HCT116 (cell line): ENCODE data around the gene RPTOR. TPM values are rescaled to one million over a fixed set of nuclear protein-coding genes. Genes with fewer than 3 reads are reported as not detected.

ENCODE experiments used
- ATAC-seq: fragments of 200-7000 bp; cut with Tn5 transposase; 2 replicates; pipeline ENCODE4 v1.9.1; 2020; ENCODE audit warnings: mild to moderate bottlenecking, moderate library complexity
- BruUV-seq: library from RNA; stranded (reverse); fragments of 400-500 nt; replicated peaks from 2 replicates; lab custom pipeline; 2021; lab: Mats Ljungman, UMichigan
- CTCF ChIA-PET: fragments of 300-600 bp; sonication (Branson Sonifier 250); formaldehyde crosslinking; loops from one replicate; lab custom pipeline; 2021; ENCODE audit warnings: antibody characterized with exemption; lab: Charles Lee
- POLR2A ChIA-PET: fragments of 300-600, 350-600 bp; sonication (Branson Sonifier 250); formaldehyde crosslinking; loops from one replicate; lab custom pipeline; 2021; ENCODE audit warnings: antibody characterized with exemption; lab: Charles Lee
- RAD21 ChIA-PET, 2 experiments: fragments of 300-600 bp; sonication (Branson Sonifier 250); formaldehyde crosslinking; loops; one replicate each; lab custom pipeline; 2023; ENCODE audit warnings: low total read pairs in 2 of 2; ENCODE audit not compliant: uncharacterized antibody in 2 of 2, unreplicated experiment in 2 of 2, low non-redundant PET in 1 of 2; lab: Charles Lee
- DNase-seq: peaks from one replicate; pipeline ENCODE4 v3.0.0-alpha.2; 2010; ENCODE audit warnings: low read depth, low spot score
- H2AFZ ChIP-seq: fragments of 200-600 bp; shearing (Covaris generic), sonication (generic); 2 replicates; pipeline ENCODE4 v1.6.1; 2017; ENCODE audit warnings: low read depth, mixed run types, mixed read lengths, antibody characterized with exemption, low read length; ENCODE audit not compliant: poor library complexity, severe bottlenecking
- H3K27ac ChIP-seq: 2 replicates; pipeline ENCODE4 v1.5.1; 2012; ENCODE audit warnings: low read depth, low read length
- H3K27me3 ChIP-seq: fragments of 200-600 bp; sonication (generic); 2 replicates; pipeline ENCODE4 v1.6.1; 2016; ENCODE audit warnings: mixed run types, low read length, mixed read lengths; ENCODE audit not compliant: insufficient read depth
- H3K36me3 ChIP-seq, 2 experiments: fragments of 200-500 bp in 1 of 2; fragments of 200-600 bp in 1 of 2; sonication (Bioruptor generic) in 1 of 2; sonication (generic) in 1 of 2; 2 replicates each; pipeline versions ENCODE4 v1.5.1 to v1.6.1; 2014 to 2016; ENCODE audit warnings: low read length in 2 of 2, inconsistent platforms in 1 of 2, mixed read lengths in 1 of 2, mixed run types in 1 of 2; ENCODE audit not compliant: insufficient read depth in 2 of 2, control insufficient read depth in 1 of 2
- H3K4me1 ChIP-seq, 2 experiments: fragments of 200-600 bp in 1 of 2; sonication (generic) in 1 of 2; 2 replicates each; pipeline versions ENCODE4 v1.5.1 to v1.6.1; 2012 to 2017; ENCODE audit warnings: low read length in 2 of 2, inconsistent platforms in 1 of 2, mild to moderate bottlenecking in 1 of 2, mixed read lengths in 1 of 2, mixed run types in 1 of 2, moderate library complexity in 1 of 2; ENCODE audit not compliant: insufficient read depth in 2 of 2, control insufficient read depth in 1 of 2
- H3K4me2 ChIP-seq: fragments of 200-600 bp; sonication (generic); 2 replicates; pipeline ENCODE4 v1.6.1; 2017; ENCODE audit warnings: mixed run types, low read length, mixed read lengths
- H3K4me3 ChIP-seq, 2 experiments: fragments of 200-600 bp in 1 of 2; sonication (generic) in 1 of 2; replicated peaks in 1 of 2; 2 replicates each; pipeline ENCODE4 v1.5.1; 2011 to 2016; ENCODE audit warnings: low read length in 2 of 2, control low read depth in 1 of 2, low read depth in 1 of 2, mild to moderate bottlenecking in 1 of 2, mixed read lengths in 1 of 2, mixed run types in 1 of 2
- H3K79me2 ChIP-seq: fragments of 200-600 bp; sonication (generic); 2 replicates; pipeline ENCODE4 v1.6.1; 2017; ENCODE audit warnings: mild to moderate bottlenecking, mixed run types, low read length, moderate library complexity, mixed read lengths; ENCODE audit not compliant: insufficient read depth
- H3K9ac ChIP-seq: fragments of 200-600 bp; sonication (generic); 2 replicates; pipeline ENCODE4 v1.6.1; 2016; ENCODE audit warnings: low read length, mixed read lengths
- H3K9me2 ChIP-seq: fragments of 200-600 bp; sonication (generic), shearing (Covaris generic); 2 replicates; pipeline ENCODE4 v1.6.1; 2017; ENCODE audit warnings: mixed run types, mild to moderate bottlenecking, moderate library complexity; ENCODE audit not compliant: insufficient read depth
- H3K9me3 ChIP-seq, 2 experiments: fragments of 200-500 bp in 1 of 2; fragments of 200-600 bp in 1 of 2; sonication (Bioruptor generic) in 1 of 2; sonication (generic) in 1 of 2; 2 replicates each; pipeline ENCODE4 v1.6.1; 2014 to 2017; ENCODE audit warnings: low read length in 2 of 2, mixed read lengths in 2 of 2, inconsistent platforms in 1 of 2, low read depth in 1 of 2, mild to moderate bottlenecking in 1 of 2, mixed run types in 1 of 2, moderate library complexity in 1 of 2; ENCODE audit not compliant: control insufficient read depth in 1 of 2, insufficient read depth in 1 of 2
- H4K20me1 ChIP-seq: fragments of 200-600 bp; sonication (generic), shearing (Covaris generic); 2 replicates; pipeline ENCODE4 v1.6.1; 2017; ENCODE audit warnings: mixed run types, mild to moderate bottlenecking, moderate library complexity; ENCODE audit not compliant: insufficient read depth
- CEBPB ChIP-seq: IDR thresholded peaks from 2 replicates; pipeline ENCODE4 v1.6.1; 2012; ENCODE audit warnings: low read depth
- EGR1 ChIP-seq: IDR thresholded peaks from 2 replicates; pipeline ENCODE4 v1.6.1; 2012; ENCODE audit warnings: low read depth
- JUND ChIP-seq: IDR thresholded peaks from 2 replicates; pipeline ENCODE4 v1.6.1; 2012
- MAX ChIP-seq: IDR thresholded peaks from 2 replicates; pipeline ENCODE4 v1.6.1; 2012
- TCF7L2 ChIP-seq: IDR thresholded peaks from 2 replicates; pipeline ENCODE4 v1.7.0; 2011; ENCODE audit warnings: borderline replicate concordance, inconsistent platforms; ENCODE audit not compliant: insufficient read depth, insufficient read length; ENCODE audit errors: extremely low read depth
- ZFX ChIP-seq: fragments of 450-650 bp; IDR thresholded peaks from 2 replicates; pipeline ENCODE4 v1.6.1; 2017
- intact Hi-C: fragments of 100-400 bp; cut with micrococcal nuclease; formaldehyde crosslinking; loops from 2 replicates; pipeline ENCODE4 v1.10.0; 2022
- total RNA-seq: library from RNA; stranded (reverse); gene quantifications from one replicate; pipeline ENCODE4 v1.2.1, GENCODE V29; 2021; ENCODE audit not compliant: unreplicated experiment
- TF ChIP-seq, protein P1 (sequence below): IDR thresholded peaks from 2 replicates; pipeline ENCODE4 v1.6.1; 2012; ENCODE audit warnings: low read depth
- TF ChIP-seq, protein P2 (sequence below): IDR thresholded peaks from 2 replicates; pipeline ENCODE4 v1.6.1; 2012
- TF ChIP-seq, protein P3 (sequence below), 3 experiments: fragments of 200-600 bp in 1 of 3; sonication (generic) in 1 of 3; IDR thresholded peaks in 2 of 3; conservative IDR thresholded peaks in 1 of 3; 2 replicates each; pipeline ENCODE4 v1.5.1; 2012 to 2017; ENCODE audit warnings: low read depth in 2 of 3, low read length in 2 of 3, antibody characterized with exemption in 1 of 3, borderline replicate concordance in 1 of 3, control low read depth in 1 of 3, mild to moderate bottlenecking in 1 of 3, mixed read lengths in 1 of 3, mixed run types in 1 of 3, moderate library complexity in 1 of 3; ENCODE audit not compliant: insufficient read depth in 1 of 3

RPTOR gene
- total RNA-seq, 1 experiment from 2014 or later: 69.5 TPM

DNA sequence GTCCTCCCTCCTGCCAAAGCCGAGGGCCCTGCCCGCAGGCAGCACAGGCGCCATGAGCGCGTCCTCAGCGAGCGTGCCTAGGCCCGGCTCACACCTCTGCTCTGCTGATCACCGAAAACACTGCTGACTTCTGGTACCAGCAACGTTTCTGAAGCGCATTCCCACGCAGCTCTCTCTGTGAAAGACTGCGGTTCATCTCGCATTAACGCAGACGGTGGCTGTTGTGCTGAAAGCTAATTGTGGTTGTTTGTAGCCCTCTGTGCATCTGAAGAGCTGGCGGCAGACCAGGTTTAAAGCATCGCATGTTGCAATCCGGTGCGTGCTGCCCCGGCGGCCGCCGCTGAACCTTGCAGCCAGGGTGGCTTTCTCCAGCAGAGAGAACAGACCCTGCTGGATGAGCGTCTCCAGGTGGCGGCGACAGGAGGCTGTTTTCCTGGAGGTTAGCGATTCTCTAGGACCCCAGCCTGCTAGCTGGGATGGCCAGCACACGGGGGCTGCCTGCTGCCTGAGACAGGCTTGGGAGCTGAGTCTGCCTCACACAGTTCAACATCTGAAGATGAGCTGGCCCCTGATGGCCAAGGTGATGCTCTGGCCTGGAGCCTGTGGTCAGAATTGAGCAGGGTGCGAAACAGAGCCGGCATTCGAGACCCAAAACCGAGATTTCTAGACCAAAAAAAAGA is 397.2 kb downstream of the RPTOR start:
- RAD21 ChIA-PET: no interaction called here
- Histone ChIP-seq H3K79me2 (no peaks in the 10 kb centered on the region), H3K4me3 (no peak overlapping the region), H3K9me3 (no peaks in the 10 kb centered on the region), H3K9ac (no peak overlapping the region), H3K27me3 (no peaks in the 10 kb centered on the region)
- BruUV-seq: no TSS peak
- CTCF ChIA-PET: no interaction called here
- intact Hi-C loops: no loop called here
- POLR2A ChIA-PET: no interaction called here
- TF ChIP-seq MAX: no peak
- TF ChIP-seq, all 23 proteins: peak for 0
- Histone ChIP-seq H2AFZ (no peak overlapping the region), H3K9me2 (no peaks in the 10 kb centered on the region), H3K4me2 (no peak overlapping the region), H4K20me1 (no peaks in the 10 kb centered on the region), H3K27ac (no peak overlapping the region), H3K4me1 (no peaks in the 10 kb centered on the region), H3K36me3 (peaks cover 9 to 12% of the 10 kb centered on the region in 2 experiments; a peak in 3 of 4 replicates)
- DNase-seq (no peak), ATAC-seq (no peak)

DNA sequence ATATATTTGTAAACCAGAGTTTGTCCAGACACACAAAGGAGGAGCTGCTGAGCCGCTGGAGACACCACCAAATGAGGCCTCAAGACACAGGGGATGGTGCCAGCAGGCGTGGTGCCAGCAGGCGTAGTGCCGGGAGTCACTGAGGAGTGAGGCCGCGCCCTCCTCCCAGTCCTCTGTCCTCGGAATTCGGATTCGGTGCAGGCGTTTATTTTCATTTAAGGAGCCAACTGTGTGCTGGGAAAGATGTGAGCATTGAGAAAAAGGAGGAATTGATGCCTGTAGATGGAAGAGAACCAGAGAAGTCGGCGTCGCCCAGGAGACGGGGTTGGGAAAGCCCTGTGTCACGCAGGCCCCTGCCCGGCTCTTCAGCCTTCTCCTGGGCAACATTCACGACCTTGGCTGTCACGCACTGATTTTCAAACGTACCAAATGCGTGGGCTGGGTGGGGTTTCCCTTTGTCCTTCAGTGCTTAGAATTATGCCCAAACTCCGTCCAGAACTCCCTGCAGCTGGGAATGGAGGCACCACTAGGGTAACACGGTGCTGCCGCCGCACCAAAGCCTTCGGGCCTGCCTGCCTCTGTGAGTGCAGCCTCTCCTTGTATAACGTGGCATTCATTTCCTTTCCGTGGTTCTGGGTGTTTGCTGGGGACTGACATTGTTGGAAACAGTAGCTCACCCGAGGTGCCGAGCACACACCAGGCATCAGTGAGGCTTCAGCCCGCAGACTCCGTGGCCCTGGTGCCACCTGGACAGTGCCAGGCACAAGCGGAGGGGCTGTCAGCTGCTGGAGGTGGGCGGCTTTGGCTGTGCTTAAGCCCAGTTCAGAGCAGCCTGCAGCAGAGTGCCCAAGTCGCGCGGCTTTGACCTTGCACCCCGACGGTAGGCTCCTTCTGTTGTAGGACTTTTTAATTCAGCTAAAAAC is 398.0 kb downstream of the RPTOR start:
- H3K4me3 ChIP-seq: no peak overlapping the region
- no peaks in the 10 kb centered on the region for H3K79me2 ChIP-seq
- peaks cover 11 to 12% of the 10 kb centered on the region in 2 experiments; a peak in 3 of 4 replicates for H3K36me3 ChIP-seq
- no peaks in the 10 kb centered on the region for H3K4me1 ChIP-seq
- BruUV-seq: no TSS peak
- no peaks in the 10 kb centered on the region for H3K27me3 ChIP-seq
- intact Hi-C loops: no loop called here
- no peak for TF ChIP-seq ZFX
- no peak for TF ChIP-seq TCF7L2
- TF ChIP-seq CEBPB: no peak
- TF ChIP-seq JUND: no peak
- TF ChIP-seq, protein P1, sequence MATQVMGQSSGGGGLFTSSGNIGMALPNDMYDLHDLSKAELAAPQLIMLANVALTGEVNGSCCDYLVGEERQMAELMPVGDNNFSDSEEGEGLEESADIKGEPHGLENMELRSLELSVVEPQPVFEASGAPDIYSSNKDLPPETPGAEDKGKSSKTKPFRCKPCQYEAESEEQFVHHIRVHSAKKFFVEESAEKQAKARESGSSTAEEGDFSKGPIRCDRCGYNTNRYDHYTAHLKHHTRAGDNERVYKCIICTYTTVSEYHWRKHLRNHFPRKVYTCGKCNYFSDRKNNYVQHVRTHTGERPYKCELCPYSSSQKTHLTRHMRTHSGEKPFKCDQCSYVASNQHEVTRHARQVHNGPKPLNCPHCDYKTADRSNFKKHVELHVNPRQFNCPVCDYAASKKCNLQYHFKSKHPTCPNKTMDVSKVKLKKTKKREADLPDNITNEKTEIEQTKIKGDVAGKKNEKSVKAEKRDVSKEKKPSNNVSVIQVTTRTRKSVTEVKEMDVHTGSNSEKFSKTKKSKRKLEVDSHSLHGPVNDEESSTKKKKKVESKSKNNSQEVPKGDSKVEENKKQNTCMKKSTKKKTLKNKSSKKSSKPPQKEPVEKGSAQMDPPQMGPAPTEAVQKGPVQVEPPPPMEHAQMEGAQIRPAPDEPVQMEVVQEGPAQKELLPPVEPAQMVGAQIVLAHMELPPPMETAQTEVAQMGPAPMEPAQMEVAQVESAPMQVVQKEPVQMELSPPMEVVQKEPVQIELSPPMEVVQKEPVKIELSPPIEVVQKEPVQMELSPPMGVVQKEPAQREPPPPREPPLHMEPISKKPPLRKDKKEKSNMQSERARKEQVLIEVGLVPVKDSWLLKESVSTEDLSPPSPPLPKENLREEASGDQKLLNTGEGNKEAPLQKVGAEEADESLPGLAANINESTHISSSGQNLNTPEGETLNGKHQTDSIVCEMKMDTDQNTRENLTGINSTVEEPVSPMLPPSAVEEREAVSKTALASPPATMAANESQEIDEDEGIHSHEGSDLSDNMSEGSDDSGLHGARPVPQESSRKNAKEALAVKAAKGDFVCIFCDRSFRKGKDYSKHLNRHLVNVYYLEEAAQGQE: no peak
- TF ChIP-seq, protein P2, sequence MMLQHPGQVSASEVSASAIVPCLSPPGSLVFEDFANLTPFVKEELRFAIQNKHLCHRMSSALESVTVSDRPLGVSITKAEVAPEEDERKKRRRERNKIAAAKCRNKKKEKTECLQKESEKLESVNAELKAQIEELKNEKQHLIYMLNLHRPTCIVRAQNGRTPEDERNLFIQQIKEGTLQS: no peak
- TF ChIP-seq, protein P3, sequence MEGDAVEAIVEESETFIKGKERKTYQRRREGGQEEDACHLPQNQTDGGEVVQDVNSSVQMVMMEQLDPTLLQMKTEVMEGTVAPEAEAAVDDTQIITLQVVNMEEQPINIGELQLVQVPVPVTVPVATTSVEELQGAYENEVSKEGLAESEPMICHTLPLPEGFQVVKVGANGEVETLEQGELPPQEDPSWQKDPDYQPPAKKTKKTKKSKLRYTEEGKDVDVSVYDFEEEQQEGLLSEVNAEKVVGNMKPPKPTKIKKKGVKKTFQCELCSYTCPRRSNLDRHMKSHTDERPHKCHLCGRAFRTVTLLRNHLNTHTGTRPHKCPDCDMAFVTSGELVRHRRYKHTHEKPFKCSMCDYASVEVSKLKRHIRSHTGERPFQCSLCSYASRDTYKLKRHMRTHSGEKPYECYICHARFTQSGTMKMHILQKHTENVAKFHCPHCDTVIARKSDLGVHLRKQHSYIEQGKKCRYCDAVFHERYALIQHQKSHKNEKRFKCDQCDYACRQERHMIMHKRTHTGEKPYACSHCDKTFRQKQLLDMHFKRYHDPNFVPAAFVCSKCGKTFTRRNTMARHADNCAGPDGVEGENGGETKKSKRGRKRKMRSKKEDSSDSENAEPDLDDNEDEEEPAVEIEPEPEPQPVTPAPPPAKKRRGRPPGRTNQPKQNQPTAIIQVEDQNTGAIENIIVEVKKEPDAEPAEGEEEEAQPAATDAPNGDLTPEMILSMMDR (IDR thresholded peaks at IDR 0.05 in 2 of 3, conservative IDR thresholded peaks at IDR 0.05 in 1 of 3; ENCODE audit: borderline replicate concordance in 1 of 3, insufficient read depth in 1 of 3, low read depth in 2 of 3, low read length in 2 of 3): no peak
- TF ChIP-seq EGR1: no peak
- no peak overlapping the region for H3K4me2 ChIP-seq
- ATAC-seq (no peak), DNase-seq (no peak)
- no peak overlapping the region for H3K9ac ChIP-seq
- ChIA-PET POLR2A (no interaction called here), RAD21 (no interaction called here), CTCF (no interaction called here)
- H2AFZ ChIP-seq: no peak overlapping the region
- no peaks in the 10 kb centered on the region for H4K20me1 ChIP-seq
- H3K9me3 ChIP-seq: no peaks in the 10 kb centered on the region
- H3K27ac ChIP-seq: no peak overlapping the region
- no peaks in the 10 kb centered on the region for H3K9me2 ChIP-seq
